LoVo (cell line): ENCODE data around the gene ZRANB1.

Source experiments
- DNase-seq: peaks from one replicate; pipeline ENCODE4 v3.0.0-alpha.2; 2016; ENCODE audit warnings: low spot score

The ZRANB1 gene

DNA sequence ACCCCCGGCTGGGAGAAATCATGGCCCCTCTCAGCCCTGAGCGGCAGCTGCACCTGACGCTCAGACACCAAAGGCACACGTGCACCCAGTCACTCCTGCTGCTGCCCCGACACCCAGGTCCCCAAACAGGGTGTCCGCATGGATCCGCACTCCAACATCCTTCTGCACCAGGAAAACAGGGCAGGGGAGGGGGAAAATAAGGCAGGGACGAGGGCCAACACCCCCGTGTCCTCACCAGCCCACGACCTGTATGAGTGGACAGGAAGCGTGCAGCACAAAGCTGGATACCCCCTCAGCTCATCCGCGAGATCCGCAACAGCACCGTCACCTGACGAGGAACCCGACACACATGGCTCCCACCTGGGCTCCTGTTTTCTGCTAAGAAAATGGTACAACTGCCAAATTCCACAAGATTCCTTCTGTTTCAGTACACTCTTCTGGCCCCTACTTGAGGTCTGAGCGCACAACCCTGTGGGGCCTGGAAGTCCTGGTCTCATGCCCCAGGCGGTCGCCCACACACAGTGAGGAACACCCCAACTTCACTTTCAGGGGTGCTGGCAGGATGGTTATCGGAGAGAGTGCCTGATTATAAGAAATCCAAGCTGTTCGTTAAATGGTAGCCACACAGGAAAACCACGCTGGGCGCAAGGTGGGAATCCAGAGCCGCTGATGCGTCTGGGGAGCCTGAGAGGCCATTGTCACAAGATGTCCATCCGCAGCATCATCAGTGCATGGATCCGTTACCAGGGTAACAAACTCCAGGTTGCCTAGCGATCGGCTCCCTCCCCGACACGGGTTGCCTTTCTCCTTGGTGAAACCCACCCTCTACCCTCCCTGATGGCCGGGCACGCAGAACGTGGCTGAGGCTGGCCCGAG, 63.6 kb downstream of the ZRANB1 start:
- no peak for DNase-seq

DNA sequence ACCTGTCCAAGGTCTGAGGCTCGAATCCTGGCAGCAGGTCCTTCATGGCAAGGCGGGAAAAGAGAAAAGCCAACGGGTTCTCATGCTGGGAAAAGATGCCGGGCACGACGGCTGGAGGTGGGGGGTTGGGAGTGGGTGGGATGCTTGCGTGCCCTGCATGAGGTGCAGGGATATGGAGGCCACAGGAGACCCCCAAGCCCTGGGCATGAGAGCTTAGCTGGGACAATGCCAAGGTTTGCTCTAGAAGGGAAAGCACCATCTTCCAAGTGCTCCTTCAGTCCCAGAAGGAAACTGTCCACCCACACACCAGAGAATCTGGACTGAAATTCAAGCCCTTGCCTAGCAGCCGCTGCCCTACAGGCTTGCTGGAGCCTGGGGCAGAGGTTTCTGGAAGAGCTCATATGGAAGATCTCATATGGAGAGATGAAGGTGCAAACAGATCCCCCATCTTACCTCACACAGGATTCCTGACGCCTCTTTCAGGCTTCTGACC, 64.3 kb downstream of the ZRANB1 start:
- no peak for DNase-seq

DNA sequence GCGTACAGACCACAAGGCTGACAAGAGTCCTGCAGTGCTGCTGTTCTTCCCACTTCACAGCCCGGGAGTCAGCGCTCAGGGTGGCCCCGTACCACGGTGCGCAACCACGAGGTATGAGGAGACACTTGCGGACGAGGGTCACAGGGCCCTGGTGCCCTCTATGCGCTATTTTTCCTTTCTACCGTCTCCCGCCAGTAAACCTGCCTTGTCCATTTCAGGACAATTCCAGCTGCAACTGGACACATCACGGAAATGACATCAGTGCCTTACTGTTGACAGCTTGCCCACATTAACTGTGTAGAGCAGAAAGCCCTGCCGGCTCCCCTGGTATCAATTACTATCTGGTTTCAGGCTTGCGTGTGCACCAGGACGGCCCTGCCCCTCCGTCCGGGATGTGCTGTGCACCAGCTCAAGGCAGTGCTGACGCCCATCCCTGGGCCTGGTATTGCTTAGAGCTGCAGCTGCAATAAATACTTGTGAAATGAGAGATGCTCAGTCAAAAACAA, 65.1 kb downstream of the ZRANB1 start:
- no peak for DNase-seq

DNA sequence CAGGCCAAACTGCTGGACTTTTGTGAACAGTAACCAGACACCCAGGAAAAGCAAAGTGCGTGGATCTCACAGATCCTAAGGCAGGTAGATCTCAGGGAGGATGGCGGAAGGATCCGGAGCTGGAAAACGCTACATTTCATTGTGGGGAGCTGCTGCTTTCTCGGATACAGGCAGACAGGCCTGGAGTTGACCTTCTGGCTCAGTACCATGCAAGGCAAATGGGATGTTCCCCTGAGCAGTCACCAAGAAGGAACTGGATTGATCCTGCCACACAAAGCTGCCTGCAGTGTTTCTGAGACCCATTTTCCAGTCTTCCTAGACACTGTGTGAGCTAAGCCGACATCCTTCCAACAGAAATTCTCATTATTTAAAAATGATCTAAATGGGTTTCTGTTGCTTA, 65.5 kb downstream of the ZRANB1 start:
- DNase-seq, result no peak

DNA sequence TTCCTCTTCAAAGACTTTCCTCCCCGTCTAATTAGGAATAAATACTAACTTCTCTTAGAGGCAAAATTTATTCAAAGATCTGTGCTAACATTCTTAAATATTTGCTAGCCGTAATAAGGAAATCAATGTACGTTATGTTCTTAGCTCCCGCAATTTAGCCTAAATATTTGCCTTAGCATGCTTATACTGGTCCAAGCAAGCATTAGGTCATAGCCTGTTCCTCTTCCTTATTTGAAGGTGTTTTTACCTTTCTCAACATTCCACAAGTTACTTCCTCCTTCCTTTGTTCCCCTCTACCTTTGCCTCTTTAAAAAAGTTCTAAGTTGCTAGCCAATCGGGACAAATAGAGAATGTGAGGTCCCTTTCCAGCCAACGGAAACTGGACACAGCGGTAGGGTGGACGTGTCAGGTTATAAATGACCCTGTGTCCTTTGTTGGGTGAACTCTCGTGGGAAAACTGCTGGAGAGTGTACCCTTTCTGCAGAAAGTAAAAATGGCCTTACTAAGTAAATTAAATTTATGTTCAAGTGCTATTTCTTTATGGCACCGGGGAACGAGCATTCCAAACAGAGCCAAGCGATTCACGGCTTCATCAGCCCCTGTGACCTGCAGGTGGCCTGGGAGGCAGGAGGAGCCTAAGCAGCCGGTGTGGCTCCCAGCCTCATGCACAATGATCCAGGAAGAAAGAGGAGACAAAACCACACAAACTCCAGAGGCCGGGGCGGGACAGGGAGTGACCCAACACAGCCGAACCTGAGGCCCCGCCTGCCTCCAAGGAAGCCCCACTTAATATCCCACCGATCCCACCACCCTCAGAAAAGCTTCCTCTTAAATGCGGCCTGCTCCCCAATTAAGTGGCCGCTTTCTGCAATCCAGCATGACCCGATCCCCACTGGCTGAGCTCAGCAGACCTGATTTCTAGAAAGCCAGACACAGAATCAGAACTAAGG, 67.0 kb downstream of the ZRANB1 start:
- no peak for DNase-seq

DNA sequence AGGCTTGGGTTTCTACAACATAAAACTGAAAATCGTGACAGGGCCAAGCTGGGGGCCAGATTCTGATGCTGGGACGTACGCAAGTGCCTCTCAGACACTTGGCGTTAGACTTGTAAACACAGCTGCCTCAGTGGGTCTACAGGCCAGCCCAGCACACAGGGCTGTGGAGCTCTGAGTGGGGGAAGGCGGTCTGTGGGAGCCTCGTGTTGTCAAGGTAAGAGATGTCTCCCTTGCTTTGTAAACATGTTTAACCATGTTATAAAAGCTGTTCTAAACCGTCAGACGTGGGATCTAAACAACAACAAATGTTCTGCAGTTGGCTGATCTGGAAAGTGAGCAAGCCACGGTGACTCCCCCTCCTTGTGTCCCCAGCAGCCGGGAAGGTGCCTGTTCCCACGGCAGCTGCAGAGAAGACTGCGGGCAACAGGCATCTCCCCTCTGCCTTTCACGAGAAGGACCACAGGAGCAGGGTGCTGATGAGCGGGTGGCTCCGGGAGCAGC, 67.8 kb downstream of the ZRANB1 start:
- no peak for DNase-seq

DNA sequence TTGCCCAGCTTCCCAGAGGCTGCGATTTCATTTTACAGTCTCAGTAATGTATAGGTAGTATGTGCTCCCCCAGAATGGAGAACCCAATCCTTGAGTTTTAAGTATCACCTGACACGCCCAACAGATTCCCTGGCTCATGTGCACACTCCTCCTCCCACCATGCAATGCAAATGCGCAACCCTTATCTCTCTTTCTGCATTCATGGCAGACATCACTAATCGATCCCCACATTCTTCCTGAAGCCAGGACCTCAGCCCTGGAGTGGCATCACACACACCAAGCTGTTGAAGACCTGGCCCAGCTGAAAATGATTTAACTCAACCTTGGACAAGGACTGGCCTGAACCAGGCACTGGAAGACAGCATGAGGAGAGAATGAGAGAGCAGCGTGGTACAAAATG, 68.4 kb downstream of the ZRANB1 start:
- no peak for DNase-seq

DNA sequence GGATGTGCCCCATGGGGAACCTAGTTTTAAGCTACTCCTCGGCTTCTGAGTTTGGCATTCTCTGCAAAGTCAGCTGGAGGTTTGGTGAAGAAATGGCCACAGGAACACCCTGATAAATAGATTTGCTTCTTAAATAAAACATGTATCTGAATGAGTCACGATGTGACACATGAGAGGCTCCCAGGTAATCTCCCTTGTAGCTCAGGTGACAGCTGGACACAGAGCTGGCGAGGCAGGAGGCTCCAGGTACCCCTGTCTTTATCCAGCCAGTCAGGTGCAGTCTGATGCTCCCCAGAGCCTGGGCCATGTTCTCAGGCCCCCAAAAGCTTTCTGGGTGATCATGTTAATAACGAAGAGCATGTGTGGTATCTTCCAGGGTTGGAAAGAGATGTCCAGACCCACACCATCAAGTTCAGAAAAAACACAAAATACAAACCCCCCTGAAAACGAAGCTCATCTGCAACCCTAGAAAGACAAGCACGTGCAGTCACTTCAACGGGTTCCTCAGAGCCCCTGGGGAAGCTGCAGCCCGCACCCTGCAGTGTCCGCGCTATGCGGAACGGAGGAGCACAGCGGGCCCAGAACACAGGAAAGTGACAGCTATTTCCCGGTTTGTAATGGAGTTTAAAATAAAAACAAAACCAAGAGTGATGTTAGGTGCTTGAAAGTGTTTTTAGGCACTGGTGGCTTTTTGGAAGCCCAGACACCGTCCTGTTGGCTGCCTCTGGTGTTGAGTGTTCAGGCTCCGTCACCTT, 69.4 kb downstream of the ZRANB1 start:
- no peak for DNase-seq

DNA sequence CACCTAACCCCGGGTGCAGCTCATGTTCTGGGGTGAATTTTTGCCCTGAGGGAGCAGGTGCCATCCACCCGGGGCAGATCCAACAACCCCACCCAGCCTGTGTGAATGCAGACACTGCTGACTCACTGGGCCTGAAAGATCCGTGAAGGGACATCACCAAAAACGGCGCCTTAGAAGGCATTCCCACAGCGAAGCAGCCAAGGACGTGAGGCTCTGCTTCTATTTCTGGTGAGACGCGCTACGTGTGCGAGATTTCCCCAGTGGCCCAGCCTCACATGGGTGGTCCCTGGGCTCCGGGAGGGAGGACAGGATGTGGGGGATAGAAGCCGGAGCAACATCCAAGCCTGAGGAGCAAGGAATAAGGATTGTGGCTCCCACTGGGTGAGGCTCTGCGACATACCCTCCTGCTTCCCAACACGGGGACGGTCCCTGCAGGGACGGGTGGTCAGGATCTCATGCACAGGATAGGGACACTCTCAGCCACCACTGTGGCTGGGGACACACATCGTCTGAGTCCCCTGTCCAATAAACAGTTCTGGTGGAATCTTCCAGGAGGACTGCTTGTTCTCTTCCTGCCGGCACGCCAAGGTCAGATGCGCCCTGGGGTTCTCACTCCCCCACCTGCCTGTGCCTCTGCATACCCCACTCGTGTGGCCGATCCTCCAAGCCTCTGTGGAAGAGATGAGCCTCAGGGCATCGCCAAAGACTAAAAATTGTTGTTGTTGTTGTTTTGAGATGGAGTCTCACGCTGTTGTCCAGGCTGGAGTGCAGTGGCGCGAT, 70.2 kb downstream of the ZRANB1 start:
- DNase-seq, result no peak

DNA sequence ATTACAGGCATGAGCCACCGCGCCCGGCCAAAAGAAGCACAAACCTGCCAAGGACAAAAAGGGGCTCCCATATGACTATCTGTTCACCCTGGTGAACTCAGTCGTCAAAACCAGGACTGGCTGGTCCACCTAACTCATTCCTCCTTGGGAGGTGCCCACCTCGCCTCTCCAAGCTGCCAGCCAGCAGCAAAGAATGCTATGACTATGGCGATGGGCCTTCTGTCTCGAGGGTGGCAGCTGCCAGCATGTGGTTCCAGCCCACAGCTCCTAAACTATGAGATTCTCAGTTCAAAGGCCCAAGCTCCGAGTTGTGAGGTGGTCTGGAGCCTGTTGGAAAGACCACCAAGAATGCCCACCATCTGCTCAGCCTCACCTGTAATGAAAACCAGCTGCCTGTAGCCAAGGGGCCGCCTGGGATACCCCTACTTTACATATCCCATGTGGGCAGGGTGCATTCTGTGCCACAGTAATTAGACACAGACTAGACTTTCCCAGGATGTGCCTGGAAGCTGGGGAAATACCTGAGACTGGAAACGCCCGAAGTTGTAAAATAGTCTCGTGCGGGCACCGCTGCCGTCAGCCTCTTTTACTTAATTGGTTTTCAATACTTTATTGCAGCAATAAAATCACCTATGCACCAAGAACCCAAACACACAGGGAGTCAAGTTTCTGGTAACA, 71.1 kb downstream of the ZRANB1 start:
- DNase-seq, result no peak

DNA sequence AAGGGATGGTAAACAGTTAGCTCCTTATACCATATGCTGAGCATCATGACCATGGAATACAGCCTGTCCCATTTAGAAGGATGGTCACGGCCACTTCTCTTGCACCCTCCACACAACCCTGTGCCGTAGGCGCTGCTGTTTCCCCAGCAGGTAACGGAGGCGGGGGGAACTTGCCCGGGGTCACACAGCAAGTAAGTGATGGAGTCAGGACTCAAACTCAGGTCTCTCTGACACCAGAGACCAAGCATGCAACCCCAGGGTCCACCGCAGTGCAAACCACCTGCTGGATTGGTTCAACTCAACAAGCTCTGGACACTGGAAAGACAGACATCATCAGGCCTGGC, 71.6 kb downstream of the ZRANB1 start:
- no peak for DNase-seq

DNA sequence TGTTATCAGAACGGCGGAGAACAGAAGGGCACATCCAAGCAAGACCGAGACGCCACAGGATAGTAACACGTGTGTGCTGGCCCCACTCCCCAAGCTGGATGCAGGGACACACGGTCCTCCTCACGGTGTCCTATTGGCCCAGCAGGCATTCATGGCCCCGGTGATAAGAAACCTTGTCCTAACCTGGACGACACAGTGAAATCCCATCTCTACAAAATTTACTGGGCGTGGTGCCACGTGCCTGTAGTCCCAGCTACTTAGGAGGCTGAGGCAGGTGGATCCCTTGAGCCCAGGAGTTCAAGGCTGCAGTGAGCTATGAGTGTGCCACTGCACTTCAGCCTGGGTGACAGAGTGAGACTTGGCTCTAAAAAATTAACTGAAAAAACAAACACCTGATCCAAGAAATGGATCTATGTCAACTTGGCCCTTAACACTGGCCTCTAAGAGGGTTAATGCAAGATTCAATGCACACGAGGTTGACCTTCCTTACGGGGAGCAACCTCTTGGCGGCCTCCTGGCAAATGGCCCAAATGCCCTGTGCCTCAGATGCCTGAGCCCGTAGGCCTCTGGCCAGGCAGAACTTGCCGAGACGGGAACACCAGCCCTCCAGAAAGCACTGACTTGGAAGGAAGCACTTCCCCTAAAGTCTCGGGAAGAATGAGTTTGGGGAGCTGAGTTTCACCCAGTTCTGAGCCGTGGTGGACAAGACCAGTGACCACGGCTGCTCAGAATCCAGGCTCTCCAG, 72.3 kb downstream of the ZRANB1 start:
- DNase-seq, result no peak

DNA sequence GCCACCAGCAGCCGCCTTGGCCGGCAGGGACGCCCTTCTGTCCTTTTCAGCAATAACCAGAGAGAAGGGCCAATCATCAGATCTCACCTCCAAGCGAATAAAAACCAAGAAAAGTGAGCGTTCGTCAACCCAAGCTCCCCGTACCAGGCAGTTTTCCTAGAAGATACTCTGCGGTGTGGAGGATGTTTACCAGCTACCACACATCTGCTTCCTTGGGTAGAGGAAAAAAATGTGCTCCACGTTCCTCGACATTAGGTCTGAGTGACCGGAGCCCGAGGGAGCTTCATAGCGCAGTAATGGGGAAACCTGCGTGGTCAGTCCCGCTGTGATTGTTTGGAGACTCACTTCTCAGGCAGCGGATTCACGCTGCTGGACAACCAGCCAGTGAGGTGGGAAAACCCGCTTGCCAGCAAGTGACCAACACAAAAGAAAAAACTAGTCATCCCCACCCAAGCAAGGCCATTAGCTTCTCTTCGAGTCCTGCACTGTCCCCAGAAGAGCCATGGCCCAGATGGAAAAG, 73.0 kb downstream of the ZRANB1 start:
- DNase-seq, result no peak

DNA sequence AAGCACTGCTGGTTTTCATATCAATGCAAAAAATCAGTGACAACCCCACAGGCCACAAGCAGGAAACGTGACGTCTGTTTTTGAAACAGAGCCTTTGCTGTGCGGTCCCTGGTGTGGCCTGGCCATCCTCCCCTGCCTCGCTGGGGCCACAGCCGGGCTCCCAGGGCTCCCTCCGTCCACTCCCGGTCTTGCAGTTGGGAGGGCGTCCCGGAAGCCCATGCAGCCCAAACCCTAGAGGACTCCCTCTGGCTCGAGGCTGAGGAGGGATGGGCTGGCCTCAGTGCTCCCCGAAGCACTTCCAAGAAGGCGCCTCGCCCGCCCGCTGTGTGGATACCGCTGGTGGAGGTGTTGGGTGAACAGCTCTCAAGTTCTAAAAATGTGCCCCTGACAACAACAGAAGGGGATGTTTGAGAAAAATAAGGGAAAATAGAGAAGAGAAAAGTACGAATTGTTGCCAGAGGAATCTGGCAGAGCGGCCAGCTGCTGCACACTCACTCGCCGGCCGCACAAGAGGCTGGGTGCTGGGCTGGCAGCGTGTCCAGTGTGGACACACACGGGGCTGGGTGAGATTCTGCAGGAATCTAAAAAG, 73.5 kb downstream of the ZRANB1 start:
- no peak for DNase-seq

DNA sequence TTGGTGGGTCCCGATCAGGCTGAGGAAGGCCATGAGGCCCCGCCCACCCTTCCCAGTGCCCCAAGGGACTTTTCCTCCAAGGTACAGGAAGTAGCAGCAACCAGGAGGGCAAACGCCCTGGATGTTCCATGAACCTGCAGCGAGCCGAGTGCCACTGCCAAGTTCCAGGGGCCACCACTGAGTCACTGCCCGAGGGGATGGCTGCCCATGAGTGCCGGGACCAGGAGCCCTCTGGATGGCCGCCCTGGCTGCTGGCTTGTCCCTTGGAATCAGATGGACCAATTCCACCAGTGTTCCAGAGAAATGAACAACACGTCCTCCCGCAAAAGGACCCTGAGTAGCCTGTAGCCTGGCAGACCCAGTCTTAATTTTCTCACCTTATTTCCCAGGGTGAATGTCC, 74.2 kb downstream of the ZRANB1 start:
- DNase-seq, result no peak

DNA sequence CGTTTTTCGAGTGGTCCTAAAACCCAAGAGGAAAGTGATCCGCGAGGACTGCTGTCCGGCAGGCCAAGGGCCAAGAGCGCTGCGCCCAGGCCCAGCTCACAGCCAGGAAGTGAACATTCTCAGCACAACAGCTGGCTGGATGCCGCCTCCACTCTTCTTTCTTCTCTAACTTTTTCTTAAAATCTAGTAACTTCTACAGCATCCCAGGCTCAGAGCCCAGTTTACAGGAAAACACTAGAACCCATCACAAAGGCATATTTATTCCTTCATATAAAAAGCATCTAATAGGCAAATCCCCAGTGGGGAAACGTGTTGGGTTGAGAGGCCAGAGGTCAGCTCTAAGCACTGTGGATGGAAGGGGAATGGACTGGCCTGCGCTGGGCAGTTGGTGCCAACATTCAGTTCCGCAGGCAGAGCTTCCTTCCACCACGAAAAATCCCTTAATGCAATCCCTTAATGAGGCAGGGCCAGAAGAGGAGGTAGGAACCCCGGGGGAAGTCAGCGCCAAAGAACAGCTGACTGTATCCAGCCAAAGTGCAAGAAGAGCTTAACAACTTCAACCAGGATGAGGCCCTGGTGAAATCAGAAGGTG, 74.8 kb downstream of the ZRANB1 start:
- no peak for DNase-seq

DNA sequence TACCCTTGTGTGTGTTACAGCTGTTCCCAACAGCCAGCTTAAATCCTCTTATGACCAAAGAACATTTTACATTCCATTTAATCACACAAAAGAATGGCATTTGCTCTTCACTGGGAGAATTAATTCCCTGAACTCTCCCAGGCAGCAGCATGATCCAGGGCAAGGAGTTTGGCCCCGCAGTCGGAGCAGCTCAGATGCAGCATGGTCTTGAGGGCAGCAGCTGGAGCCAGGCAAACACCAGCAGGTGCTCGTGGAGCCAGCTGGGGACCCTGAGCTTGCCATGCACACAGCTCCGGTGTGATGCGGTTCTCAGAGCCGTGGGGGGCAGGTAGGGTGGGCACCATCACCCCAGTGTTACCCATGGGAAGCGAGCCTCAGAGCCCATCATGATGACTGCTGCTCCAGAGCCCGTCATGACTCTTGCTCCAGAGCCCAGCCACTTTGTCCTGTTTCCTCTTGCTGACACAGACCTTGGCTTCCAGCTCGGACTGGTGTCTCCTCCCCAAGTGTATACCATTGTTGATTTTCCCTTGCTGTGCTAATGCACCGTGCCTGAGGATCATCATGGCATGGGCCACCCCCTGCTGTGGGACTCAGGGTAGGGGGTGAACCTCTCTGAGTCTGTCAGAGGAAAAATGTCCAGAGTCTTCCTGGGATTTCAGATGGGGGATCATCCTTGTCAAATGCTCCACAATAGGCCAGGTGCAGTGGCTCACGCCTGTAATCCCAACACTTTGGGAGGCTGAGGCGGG, 75.8 kb downstream of the ZRANB1 start:
- DNase-seq, result no peak

DNA sequence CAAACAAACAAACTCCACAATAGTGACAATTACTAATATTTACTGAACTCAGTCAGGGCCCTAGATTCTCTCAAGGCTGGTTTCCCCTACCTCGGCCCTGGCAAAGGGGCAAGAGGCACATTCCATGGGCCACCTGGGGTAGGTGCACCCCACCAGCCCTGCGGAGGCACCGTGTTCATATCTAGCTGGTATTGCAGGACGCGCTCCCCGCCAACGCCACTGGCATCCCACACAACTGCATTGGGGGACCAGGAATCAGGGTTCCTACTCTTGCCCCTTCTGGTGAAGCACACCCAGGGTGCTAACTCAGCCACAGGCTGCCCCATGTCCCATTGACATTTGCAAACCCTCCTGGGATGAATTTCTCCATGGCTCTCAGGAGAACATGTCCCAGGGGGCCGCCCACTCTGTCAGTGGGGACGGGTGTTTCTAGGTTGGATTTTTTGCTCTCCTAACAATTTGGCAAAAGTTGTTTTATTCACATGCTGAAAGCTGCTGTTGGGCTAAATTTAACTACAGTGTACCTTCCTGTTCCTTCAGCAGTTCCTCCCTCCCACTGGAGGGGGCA, 76.7 kb downstream of the ZRANB1 start:
- no peak for DNase-seq
